HL-60 (cell line): ENCODE results near the gene TMEM236.

Experiments
- DNase-seq, 2 experiments: peaks; one replicate each; pipeline ENCODE4 v3.0.0-alpha.2; 2010 to 2020; ENCODE audit warnings: low read depth in 1 of 2, low spot score in 1 of 2
- H3K27ac ChIP-seq: fragments of 250-450 bp; sonication (Bioruptor Pico); replicated peaks from 2 replicates; pipeline ENCODE4 v1.5.1; 2020; ENCODE audit warnings: mild to moderate bottlenecking, moderate library complexity
- H3K27me3 ChIP-seq: fragments of 250-450 bp; sonication (Bioruptor Pico); 2 replicates; pipeline ENCODE4 v1.5.1; 2021; ENCODE audit warnings: mild to moderate bottlenecking, moderate library complexity; ENCODE audit not compliant: insufficient read depth, poor library complexity, severe bottlenecking
- H3K4me3 ChIP-seq: replicated peaks from 2 replicates; pipeline ENCODE4 v1.5.1; 2011; ENCODE audit warnings: mild to moderate bottlenecking, control low read depth, low read length; ENCODE audit not compliant: insufficient read depth
- CTCF ChIP-seq: IDR thresholded peaks from one replicate; pipeline ENCODE4 v1.5.1; 2011; ENCODE audit warnings: low read length, control low read depth, inconsistent platforms; ENCODE audit not compliant: insufficient read depth
- GABPA ChIP-seq: IDR thresholded peaks from 2 replicates; pipeline ENCODE4 v1.6.1; 2012; ENCODE audit warnings: low read depth
- POLR2AphosphoS5 ChIP-seq: IDR thresholded peaks from 2 replicates; pipeline ENCODE4 v1.6.1; 2012; ENCODE audit warnings: low read depth
- REST ChIP-seq: IDR thresholded peaks from 2 replicates; pipeline ENCODE4 v1.6.1; 2012; ENCODE audit warnings: low read depth; ENCODE audit not compliant: insufficient replicate concordance
- SPI1 ChIP-seq: IDR thresholded peaks from 2 replicates; pipeline ENCODE4 v1.6.1; 2012; ENCODE audit warnings: low read depth, mild to moderate bottlenecking, borderline replicate concordance

TMEM236 gene

GRCh38 chr10:17805921-17806577 lies 54.0 kb downstream of the TMEM236 start:
- Histone ChIP-seq H3K4me3 (no peak overlapping the region), H3K27ac (no peak overlapping the region), H3K27me3 (no peaks in the 10 kb centered on the region)
- no peak for DNase-seq
- TF ChIP-seq SPI1 (no peak), GABPA (no peak), POLR2AphosphoS5 (no peak), REST (no peak), CTCF (no peak)

- no peak within 1 kb of the TSS for H3K27ac ChIP-seq
- no peak for TF ChIP-seq REST
- no peak for TF ChIP-seq POLR2AphosphoS5
- no peak for TF ChIP-seq SPI1
- TF ChIP-seq GABPA, result no peak
- TF ChIP-seq CTCF, result no peak
- H3K27me3 ChIP-seq, result no peaks in the 10 kb centered on the region
- H3K4me3 ChIP-seq, result no peak within 1 kb of the TSS
- no peak for DNase-seq
Measured at GRCh38 chr10:17808971-17809841, 57.2 kb downstream of the TMEM236 start, which contains the start of gene MRC1. MRC1 (plus strand) TSS chr10:17809348; CDS start chr10:17809466, 118 bp downstream.

GRCh38 chr10:17811146-17811865 lies 59.3 kb downstream of the TMEM236 start:
- H3K27ac ChIP-seq, result no peak overlapping the region
- no peak for DNase-seq

GRCh38 chr10:17814973-17815372 lies 63.0 kb downstream of the TMEM236 start:
- H3K4me3 ChIP-seq, result no peak overlapping the region
- DNase-seq, result no peak
- no peak overlapping the region for H3K27ac ChIP-seq
- H3K27me3 ChIP-seq, result no peaks in the 10 kb centered on the region
- no peak for TF ChIP-seq GABPA
- TF ChIP-seq POLR2AphosphoS5, result no peak
- no peak for TF ChIP-seq SPI1
- no peak for TF ChIP-seq REST
- no peak for TF ChIP-seq CTCF

More at GRCh38 chr10:17811146-17811865, 59.3 kb downstream of the TMEM236 start:
- Histone ChIP-seq H3K4me3 (no peak overlapping the region), H3K27me3 (no peaks in the 10 kb centered on the region)
- TF ChIP-seq POLR2AphosphoS5, result no peak
